22Rv1 (cell line): ENCODE measurements around the gene CIB2.

Experiments
- CTCF ChIP-seq: fragments of 450-650 bp; IDR thresholded peaks from 2 replicates; pipeline ENCODE4 v1.5.1; 2017; ENCODE audit warnings: mild to moderate bottlenecking
- ZFX ChIP-seq: fragments of 450-650 bp; IDR thresholded peaks from 2 replicates; pipeline ENCODE4 v1.6.1; 2017; ENCODE audit warnings: antibody characterized with exemption, borderline replicate concordance

GRCh38 chr15:78064544-78064943 is 66.7 kb downstream of the CIB2 start:
- TF ChIP-seq CTCF (no peak), ZFX (no peak)
